Measurements from ENCODE around the gene ENTPD2. TPM values are rescaled to one million over a fixed set of nuclear protein-coding genes. Genes with fewer than 3 reads are reported as not detected.

Gene ENTPD2
- total and polyA plus RNA-seq, 12 donors = 0.28 to 1.7 (median 0.49) TPM; not detected in 6

DNA sequence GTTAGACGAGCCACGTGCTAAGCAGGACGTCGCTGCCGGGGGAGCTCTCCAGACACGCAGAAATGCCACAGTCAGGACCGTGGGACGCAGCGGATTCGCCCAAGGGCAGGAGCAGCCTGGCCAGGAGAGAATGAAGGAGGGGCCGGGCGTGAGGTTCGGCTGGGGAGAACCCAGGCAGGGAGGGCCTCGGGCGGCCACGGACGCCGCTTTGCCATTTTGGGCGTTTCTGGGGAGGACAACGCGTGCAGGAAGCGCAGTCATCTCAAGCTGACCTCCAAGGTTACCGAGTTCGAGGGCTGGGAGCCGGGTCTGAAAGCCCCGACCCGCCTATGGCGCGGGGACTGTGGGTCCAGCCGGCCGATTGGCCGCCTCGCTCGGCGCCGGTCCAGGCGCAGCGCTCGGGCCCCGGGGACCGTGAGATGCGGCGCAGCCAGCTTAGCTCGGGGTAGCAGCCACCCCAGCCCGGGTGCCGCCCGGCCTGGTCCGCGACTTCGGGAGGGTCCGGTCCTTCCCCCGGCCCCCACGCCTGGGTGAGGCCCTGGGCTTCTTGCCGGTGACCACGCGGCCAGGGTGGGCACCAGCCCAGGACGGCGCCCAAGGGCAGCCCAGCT is 32.2 kb upstream of the ENTPD2 start:
- Histone ChIP-seq H3K36me3 (replicated peaks in 1 of 2) (peaks cover 0 to 14% of the 10 kb centered on the region in 2 donors), H3K27ac (peak overlapping the region; percentile 57 to 95 (median 94)), H3K9me3 (replicated peaks in 1 of 3) (no peaks in the 10 kb centered on the region), H3K4me1 (replicated peaks in 1 of 2) (peaks cover 24 to 35% of the 10 kb centered on the region in 2 donors), H3K4me3 (peak overlapping the region; percentile 18 to 65 (median 32)), H3K27me3 (no peaks in the 10 kb centered on the region)
- intact Hi-C loops (cut with DNase I) = no loop called here
- peak; percentile 72 to 88 (median 83) for DNase-seq
- no peak for TF ChIP-seq POLR2A (IDR thresholded peaks at IDR 0.05)
- TF ChIP-seq, protein P1, sequence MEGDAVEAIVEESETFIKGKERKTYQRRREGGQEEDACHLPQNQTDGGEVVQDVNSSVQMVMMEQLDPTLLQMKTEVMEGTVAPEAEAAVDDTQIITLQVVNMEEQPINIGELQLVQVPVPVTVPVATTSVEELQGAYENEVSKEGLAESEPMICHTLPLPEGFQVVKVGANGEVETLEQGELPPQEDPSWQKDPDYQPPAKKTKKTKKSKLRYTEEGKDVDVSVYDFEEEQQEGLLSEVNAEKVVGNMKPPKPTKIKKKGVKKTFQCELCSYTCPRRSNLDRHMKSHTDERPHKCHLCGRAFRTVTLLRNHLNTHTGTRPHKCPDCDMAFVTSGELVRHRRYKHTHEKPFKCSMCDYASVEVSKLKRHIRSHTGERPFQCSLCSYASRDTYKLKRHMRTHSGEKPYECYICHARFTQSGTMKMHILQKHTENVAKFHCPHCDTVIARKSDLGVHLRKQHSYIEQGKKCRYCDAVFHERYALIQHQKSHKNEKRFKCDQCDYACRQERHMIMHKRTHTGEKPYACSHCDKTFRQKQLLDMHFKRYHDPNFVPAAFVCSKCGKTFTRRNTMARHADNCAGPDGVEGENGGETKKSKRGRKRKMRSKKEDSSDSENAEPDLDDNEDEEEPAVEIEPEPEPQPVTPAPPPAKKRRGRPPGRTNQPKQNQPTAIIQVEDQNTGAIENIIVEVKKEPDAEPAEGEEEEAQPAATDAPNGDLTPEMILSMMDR (IDR thresholded peaks at IDR 0.05) = no peak
- 0 to 2% (median 0%) methylated on average over 9 to 58 of the region's 58 CpGs for WGBS, 4 donors

DNA sequence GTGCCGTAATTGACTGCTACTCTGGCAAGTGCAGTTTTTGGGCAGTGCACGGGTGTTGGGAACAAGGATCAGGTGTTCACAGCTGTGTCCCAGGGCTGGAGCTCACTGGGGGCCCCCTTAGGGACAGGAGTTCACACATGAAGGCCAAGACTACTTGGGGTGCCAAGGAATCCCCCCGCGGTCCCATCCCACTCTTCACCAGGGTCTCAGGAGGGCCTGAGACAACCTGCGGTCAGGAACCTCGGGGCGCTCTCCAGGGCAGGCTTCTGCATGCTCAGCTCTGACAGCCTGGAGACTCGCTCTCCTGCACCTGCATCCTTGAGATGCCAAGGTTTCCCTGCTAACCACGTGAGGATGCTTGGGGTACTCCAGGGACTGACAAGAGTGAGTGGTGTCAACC is 30.7 kb upstream of the ENTPD2 start:
- DNase-seq = peak in 2 of 7 donors; percentile 34 to 41
- Histone ChIP-seq H3K9me3 (replicated peaks in 1 of 3) (no peaks in the 10 kb centered on the region), H3K27me3 (no peaks in the 10 kb centered on the region), H3K36me3 (replicated peaks in 1 of 2) (peaks cover 0 to 29% of the 10 kb centered on the region in 2 donors), H3K4me1 (replicated peaks in 1 of 2) (peaks cover 24 to 36% of the 10 kb centered on the region in 2 donors), H3K27ac (peak overlapping the region in 3 of 5 donors; percentile 89 to 91 (median 91)), H3K4me3 (no peak overlapping the region)
- WGBS, 4 donors = 67 to 76% (median 75%) methylated on average over 3 to 9 of the region's 9 CpGs
- intact Hi-C loops (cut with DNase I) = no loop called here
- no peak for TF ChIP-seq POLR2A (IDR thresholded peaks at IDR 0.05)
- TF ChIP-seq, protein P1 (IDR thresholded peaks at IDR 0.05) = no peak

DNA sequence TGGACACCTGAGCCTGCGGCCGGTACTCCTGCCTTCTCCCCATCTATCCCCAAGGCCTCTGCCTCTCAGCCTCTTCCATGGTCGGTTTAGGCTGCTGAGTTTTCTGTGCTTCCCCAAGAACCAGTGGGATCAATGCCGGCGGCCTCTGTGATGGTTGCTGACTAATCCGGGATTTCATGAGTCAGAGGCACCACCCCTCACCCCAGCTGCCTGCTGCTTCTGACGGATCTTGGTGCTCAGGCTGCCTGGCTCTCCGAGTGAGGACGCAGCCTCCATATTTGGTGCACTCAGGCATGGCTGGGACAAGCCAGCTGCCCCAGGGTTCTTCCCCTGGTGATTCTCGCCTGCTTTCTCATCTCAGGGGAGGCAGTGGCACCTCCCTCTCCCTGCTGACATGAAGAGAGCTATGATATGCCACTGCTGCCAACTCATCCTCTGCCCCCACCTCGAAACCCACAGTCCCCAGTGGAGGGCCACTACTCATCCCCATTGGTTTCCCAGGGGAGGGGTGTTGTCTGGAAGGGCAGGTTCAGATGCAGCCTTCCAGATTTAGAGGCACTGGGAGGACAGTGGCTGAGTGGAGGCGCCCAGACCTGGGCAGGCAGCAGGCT is 29.6 kb upstream of the ENTPD2 start:
- Histone ChIP-seq H3K27ac (peak overlapping the region; percentile 64 to 91 (median 89)), H3K4me3 (no peak overlapping the region), H3K36me3 (replicated peaks in 1 of 2) (peaks cover 0 to 37% of the 10 kb centered on the region in 2 donors), H3K9me3 (replicated peaks in 1 of 3) (no peaks in the 10 kb centered on the region), H3K4me1 (replicated peaks in 1 of 2) (peaks cover 25 to 45% of the 10 kb centered on the region in 2 donors), H3K27me3 (no peaks in the 10 kb centered on the region)
- intact Hi-C loops (cut with DNase I) = no loop called here
- TF ChIP-seq POLR2A (IDR thresholded peaks at IDR 0.05) = peak in 1 of 2 donors; percentile 85
- TF ChIP-seq, protein P1 (IDR thresholded peaks at IDR 0.05) = no peak
- 45 to 58% (median 51%) methylated on average over 11 to 12 of the region's 12 CpGs for WGBS, 4 donors
- peak; percentile 85 to 96 (median 94) for DNase-seq

DNA sequence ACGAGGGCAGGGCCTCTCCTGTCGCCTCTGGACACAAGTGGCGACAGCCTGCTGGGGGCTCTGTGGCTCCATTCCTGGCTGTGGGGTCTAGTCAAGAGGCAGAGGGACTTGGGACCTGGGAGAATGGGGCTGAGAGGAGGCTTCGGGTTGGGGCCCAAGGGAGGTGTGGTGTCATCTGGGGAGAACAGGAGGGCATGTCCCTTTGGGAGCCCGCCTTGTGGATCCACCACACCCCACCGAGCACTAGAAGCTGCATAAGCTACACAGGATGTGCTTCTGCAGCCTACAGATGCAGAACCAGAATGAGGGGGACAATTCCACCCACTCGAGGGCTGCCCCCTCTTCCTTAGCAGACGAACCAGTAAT is 29.0 kb upstream of the ENTPD2 start:
- no peaks in the 10 kb centered on the region for H3K27me3 ChIP-seq
- peak overlapping the region in 4 of 5 donors; percentile 16 to 91 (median 90) for H3K27ac ChIP-seq
- no peak for DNase-seq
- whole genome bisulfite sequencing, 4 donors = 69 to 81% (median 79%) methylated on average over 6 to 8 of the region's 8 CpGs
- H3K4me1 ChIP-seq (replicated peaks in 1 of 2) = peaks cover 31 to 47% of the 10 kb centered on the region in 2 donors
- intact Hi-C loops (cut with DNase I) = no loop called here
- peaks cover 0 to 37% of the 10 kb centered on the region in 2 donors for H3K36me3 ChIP-seq (replicated peaks in 1 of 2)
- TF ChIP-seq, protein P1 (IDR thresholded peaks at IDR 0.05) = no peak
- no peak for TF ChIP-seq POLR2A (IDR thresholded peaks at IDR 0.05)
- H3K9me3 ChIP-seq (replicated peaks in 1 of 3) = no peaks in the 10 kb centered on the region
- no peak overlapping the region for H3K4me3 ChIP-seq

All from adrenal gland (tissue), 12 donors.